22Rv1 (cell line): Measurements from ENCODE around the gene MARCHF3.

ENCODE experiments used
- CTCF ChIP-seq: fragments of 450-650 bp; IDR thresholded peaks from 2 replicates; pipeline ENCODE4 v1.5.1; 2017; ENCODE audit warnings: mild to moderate bottlenecking
- ZFX ChIP-seq: fragments of 450-650 bp; IDR thresholded peaks from 2 replicates; pipeline ENCODE4 v1.6.1; 2017; ENCODE audit warnings: antibody characterized with exemption, borderline replicate concordance

DNA sequence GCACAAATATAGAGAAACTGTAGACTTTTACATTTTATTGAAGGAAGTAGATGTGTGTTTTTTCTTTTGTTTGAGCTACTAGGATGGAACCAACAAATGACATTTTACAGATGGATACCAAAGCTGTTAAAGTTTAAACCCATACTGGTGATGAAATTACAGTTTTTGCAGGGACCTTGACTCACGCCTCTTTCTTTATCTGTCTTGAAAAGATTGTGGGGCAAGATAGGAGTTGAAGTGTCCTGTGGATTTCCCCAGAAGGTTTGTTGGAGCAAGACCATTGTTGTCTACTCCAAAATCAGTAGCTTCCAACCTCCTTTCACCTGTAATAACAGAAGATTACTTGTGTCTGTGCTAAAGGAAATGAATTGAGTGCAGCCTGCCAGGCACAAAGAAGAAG, 47.0 kb upstream of the MARCHF3 start:
- TF ChIP-seq CTCF (no peak), ZFX (no peak)
